HG03175 (cell line): ENCODE measurements around the gene TRIM56.
"Not testable (repeated sequence)": the region's sequence is repeated elsewhere in the genome, so short reads cannot be mapped to it uniquely, and the experiment has no call there.

Experiments used
- ATAC-seq: cut with Tn5 transposase; IDR thresholded peaks from one replicate; pipeline ENCODE4 v1.9.1; 2021; ENCODE audit warnings: mild to moderate bottlenecking, moderate library complexity; ENCODE audit not compliant: unreplicated experiment

Gene TRIM56

DNA sequence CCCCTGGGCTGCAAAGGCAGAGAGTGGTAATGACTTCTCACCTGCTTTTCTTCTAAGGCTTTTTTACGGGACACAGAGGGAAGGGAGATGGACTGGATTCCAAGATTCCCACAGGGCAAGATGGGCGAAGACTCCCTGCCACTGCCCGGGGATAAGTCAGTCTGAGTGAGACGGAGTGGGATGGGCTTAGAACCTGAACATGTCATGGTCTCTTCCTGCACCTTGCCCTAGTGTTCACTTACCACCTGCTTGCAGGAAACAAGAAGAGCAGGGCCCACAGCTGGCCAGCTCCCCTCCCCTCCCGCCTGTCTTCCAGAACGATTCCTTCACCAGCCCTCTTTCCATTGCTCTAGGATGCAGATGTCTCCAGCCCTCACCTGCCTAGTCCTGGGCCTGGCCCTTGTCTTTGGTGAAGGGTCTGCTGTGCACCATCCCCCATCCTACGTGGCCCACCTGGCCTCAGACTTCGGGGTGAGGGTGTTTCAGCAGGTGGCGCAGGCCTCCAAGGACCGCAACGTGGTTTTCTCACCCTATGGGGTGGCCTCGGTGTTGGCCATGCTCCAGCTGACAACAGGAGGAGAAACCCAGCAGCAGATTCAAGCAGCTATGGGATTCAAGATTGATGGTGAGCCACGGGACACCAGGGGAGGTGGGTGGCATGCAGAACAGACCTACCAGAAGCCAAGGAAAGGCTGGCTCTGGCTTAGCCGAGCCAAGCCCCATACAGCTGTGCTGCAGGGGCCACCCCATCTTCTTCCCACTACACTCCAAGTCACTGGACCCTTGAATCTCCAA lies 43.0 kb downstream of the TRIM56 start:
- no peak for ATAC-seq

DNA sequence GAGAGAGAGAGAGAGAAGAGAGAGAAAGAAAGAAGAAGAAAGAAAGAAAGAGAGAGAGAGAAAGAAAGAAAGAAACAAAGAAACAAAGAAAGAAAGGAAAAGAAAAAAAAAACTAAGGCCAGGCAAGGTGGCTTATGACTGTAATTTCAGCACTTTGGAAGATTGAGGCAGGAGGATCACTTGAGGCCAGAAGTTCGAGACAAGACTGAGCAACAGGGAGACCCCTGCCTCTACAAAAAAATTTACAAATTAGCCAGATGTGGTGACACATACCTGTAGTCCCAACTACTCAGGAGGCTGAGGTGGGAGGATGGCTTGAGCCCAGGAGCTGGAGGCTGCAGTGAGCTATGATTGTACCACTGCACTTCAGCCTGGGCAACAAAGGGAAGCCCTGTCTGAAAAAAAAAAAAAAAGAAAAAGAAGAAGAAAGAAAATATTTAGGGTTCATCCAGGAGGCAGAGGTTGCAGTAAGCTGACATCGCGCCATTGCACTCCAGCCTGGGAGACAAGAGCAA lies 44.4 kb downstream of the TRIM56 start:
- no peak for ATAC-seq

DNA sequence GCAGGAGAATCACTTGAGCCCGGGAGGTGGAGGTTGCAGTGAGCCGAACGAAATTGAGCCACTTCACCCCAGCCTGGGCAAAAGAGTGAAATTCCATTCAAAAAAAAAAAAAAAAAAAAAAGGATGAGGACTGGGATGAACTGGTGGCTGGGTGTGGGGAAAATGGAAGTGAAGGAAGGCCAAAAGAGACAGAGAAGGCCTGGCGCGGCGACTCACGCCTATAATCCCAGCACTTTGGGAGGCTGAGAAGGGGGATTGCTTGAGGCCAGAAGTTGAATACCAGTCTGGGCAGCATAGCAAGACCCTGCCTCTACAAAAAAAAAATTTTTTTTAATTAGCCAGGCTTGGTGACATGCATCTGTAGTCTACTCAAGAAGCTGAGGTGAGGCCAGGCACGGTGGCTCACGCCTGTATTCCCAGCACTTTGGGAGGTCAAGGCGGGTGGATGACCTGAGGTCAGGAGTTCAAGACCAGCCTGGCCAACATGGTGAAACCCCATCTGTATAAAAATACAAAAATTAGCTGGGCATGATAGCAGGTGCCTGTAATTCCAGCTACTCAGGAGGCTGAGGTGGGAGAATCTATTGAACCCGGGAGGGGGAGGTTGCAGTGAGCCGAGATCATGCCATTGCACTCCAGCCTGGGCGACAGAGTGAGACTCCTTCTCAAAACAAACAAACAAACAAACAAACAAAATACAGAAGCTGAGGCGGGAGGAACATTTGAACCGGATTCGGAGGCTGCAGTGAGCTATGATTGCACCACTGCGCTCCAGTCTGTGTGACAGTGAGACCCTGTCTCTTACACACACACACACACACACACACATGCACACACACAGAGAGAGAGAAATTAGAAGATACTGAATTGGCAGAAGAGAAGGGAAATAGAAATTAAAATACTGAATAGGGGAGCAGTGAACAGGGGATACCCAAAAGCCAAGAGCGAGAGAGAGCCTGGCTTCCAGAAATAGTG lies 47.6 kb downstream of the TRIM56 start:
- ATAC-seq: not testable (repeated sequence)

DNA sequence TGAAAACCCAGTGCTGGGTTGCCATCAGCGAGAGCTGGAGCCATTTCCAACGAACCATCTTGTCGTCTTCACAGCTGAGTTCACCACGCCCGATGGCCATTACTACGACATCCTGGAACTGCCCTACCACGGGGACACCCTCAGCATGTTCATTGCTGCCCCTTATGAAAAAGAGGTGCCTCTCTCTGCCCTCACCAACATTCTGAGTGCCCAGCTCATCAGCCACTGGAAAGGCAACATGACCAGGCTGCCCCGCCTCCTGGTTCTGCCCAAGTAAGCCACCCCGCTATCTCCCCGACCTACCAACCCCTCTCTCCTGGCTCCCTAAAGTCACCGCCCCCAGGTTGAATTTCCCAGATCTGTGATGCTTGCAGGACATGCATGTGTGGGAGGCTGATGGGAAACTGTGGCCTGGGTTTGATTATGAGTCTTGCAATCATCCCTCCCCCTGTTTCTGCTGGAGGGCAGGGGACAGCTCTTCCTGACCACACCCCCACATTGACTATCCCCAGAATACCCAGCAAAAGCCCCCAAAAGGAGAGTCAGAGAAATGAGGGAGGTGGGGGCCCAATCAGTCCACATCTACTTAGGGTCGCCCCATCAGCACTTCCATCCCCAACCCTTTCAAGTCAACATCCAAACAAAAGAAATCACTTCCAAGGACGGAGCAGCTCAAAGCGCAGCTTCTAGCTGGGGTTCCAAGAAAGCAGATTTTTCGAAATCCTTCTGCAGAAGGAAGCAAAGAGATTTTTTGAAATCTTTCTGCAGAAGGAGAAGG lies 48.5 kb downstream of the TRIM56 start:
- no peak for ATAC-seq

DNA sequence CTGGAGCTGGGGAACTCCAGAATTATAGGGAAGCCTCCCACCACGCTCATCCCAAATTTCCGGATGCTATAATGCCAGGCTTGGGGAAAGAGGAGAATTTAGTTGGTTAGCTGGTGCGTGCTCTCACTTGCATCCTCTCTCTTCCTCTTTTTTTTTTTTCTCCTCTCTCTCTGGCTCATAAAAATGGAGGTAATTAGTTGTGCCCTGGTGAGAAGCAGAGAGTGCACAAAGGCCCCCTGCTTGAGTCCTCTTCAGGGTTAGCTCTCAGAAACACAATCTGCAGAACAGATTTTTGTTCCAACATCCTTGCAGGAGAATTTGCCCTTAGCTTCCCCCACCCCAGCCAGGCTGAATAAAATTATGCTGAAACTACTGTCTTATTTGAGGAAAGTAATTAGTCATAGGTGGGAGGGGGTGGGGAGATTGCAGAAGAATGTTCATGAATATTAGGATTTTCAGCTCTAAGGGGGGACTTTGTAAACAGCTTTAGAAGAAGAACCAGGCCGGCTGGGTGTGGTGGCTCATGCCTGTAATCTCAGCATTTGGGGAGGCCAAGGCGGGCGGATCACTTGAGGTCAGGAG lies 49.2 kb downstream of the TRIM56 start:
- no peak for ATAC-seq

DNA sequence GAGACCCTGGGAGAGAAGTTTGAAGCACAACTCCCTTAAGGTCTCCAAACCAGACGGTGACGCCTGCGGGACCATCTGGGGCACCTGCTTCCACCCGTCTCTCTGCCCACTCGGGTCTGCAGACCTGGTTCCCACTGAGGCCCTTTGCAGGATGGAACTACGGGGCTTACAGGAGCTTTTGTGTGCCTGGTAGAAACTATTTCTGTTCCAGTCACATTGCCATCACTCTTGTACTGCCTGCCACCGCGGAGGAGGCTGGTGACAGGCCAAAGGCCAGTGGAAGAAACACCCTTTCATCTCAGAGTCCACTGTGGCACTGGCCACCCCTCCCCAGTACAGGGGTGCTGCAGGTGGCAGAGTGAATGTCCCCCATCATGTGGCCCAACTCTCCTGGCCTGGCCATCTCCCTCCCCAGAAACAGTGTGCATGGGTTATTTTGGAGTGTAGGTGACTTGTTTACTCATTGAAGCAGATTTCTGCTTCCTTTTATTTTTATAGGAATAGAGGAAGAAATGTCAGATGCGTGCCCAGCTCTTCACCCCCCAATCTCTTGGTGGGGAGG lies 52.5 kb downstream of the TRIM56 start:
- ATAC-seq: no peak

DNA sequence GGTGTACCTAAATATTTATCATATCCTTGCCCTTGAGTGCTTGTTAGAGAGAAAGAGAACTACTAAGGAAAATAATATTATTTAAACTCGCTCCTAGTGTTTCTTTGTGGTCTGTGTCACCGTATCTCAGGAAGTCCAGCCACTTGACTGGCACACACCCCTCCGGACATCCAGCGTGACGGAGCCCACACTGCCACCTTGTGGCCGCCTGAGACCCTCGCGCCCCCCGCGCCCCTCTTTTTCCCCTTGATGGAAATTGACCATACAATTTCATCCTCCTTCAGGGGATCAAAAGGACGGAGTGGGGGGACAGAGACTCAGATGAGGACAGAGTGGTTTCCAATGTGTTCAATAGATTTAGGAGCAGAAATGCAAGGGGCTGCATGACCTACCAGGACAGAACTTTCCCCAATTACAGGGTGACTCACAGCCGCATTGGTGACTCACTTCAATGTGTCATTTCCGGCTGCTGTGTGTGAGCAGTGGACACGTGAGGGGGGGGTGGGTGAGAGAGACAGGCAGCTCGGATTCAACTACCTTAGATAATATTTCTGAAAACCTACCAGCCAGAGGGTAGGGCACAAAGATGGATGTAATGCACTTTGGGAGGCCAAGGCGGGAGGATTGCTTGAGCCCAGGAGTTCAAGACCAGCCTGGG lies 53.1 kb downstream of the TRIM56 start:
- peak; percentile 68 for ATAC-seq

DNA sequence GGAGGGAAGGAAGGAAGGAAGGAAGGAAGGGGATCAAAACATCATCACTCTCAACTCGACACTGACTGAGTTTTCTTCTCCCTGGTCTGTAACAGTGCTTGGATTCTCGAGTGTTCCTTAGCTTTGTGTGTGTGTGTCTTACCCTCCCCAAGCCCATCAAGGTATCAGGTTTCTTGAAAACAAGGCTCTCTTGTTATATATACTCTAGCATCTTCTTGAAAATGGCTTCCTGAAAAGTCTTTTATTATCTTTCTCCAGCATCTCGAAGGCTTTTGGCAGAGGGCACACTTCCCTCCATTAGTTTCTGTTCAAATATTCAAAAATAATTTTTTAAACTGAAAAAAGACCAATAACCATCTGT lies 55.0 kb downstream of the TRIM56 start:
- ATAC-seq: no peak

DNA sequence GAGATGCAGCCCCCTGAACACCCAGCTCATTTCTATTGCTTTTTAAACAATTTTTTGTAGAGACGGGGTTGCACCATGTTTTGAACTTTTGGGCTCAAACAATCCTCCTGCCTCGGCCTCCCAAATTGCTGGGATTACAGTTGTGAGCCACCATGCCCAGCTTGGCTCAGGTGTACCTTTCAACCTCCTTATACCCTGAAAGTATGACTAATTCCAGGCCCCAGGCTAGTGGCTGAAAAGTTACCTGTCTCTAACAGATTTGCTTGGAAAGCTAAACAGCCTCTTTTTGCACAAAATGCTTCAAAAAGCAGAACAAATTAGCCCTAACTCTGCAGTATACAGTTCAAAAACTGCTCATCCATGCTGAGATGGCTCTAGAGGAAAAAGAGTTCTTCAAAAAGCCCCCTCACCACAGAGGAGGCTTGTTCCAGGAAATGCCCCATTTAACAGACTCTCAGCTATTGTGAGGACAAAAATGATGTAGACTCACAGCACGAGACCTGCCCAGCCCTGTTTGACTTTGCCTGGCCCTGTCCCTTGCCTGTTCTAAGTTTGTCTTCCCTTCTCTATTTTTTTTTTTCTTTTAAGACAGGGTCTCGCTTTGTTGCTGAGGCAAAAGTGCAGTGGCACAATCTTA lies 55.6 kb downstream of the TRIM56 start:
- ATAC-seq: no peak
